Erythroblast (primary cell): Measurements from ENCODE around the gene CRTC2.

Source experiments
- GATA1 ChIP-seq: IDR thresholded peaks from 2 replicates; pipeline ENCODE4 v1.6.1; 2011; ENCODE audit warnings: low read depth, mild to moderate bottlenecking, control low read depth, low read length, moderate library complexity
- POLR2A ChIP-seq: IDR thresholded peaks from 2 replicates; pipeline ENCODE4 v1.6.1; 2011; ENCODE audit warnings: mild to moderate bottlenecking, low read length

DNA sequence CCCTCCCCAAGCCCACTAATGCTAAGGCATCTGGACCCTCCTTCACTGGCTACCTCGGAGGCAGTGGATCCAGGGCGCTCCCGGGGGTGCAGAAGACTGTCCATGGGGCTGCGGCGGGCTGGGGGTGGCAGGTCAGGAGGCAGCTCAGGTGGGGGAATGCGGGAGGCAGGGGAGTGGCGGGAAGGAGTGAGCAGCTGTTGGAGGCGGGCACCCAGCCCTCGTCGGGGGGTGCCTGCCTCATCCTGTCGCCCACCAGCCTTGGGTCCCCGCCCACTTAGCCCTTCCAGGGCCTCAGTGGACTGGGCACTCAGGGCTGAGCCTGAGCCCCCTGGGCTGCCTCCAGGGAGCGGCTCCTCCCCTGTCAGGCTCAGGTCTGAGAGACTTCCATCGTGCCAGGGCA lies 25.0 kb downstream of the CRTC2 start:
- TF ChIP-seq POLR2A (no peak), GATA1 (no peak)
